ENCODE results near the gene AQP6.

Gene AQP6

GRCh38 chr12:49954863-49955830, 17.6 kb upstream of the AQP6 start:
- CTCF ChIA-PET, result interaction anchor here (1.6 to 4.6 kb wide), 3 partner anchors 9 to 115 kb away, joined by 7 to 36 read pairs (median 16); no protein-coding TSS in a partner anchor
- TF ChIP-seq CTCF (IDR thresholded peaks at IDR 0.05; ENCODE audit: control extremely low read depth, extremely low read depth, low read depth, missing control alignments), result no peak
- DNase-seq (ENCODE audit: extremely low spot score), result no peak
- POLR2A ChIA-PET, result no interaction called here

GRCh38 chr12:49955899-49956662, 16.7 kb upstream of the AQP6 start:
- ChIA-PET POLR2A (no interaction called here), CTCF (interaction anchor here (2.7 to 4.6 kb wide), 2 partner anchors 10 to 115 kb away, joined by 7 to 36 read pairs; no protein-coding TSS in a partner anchor)
- DNase-seq (ENCODE audit: extremely low spot score), result no peak
- no peak for TF ChIP-seq CTCF (IDR thresholded peaks at IDR 0.05; ENCODE audit: control extremely low read depth, extremely low read depth, low read depth, missing control alignments)

GRCh38 chr12:49956663-49957569, 15.8 kb upstream of the AQP6 start:
- TF ChIP-seq CTCF (IDR thresholded peaks at IDR 0.05; ENCODE audit: control extremely low read depth, extremely low read depth, low read depth, missing control alignments), result no peak
- POLR2A ChIA-PET, result no interaction called here
- CTCF ChIA-PET, result interaction anchor here (1.2 to 4.7 kb wide), 5 partner anchors 10 to 114 kb away, joined by 3 to 40 read pairs (median 35); no protein-coding TSS in a partner anchor
- DNase-seq (ENCODE audit: extremely low spot score), result no peak

GRCh38 chr12:49957570-49957967, 15.2 kb upstream of the AQP6 start:
- ChIA-PET POLR2A (no interaction called here), CTCF (interaction anchor here (1.2 to 4.7 kb wide), 5 partner anchors 10 to 113 kb away, joined by 3 to 40 read pairs (median 12); no protein-coding TSS in a partner anchor)
- TF ChIP-seq CTCF (IDR thresholded peaks at IDR 0.05; ENCODE audit: control extremely low read depth, extremely low read depth, low read depth, missing control alignments), result no peak
- no peak for DNase-seq (ENCODE audit: extremely low spot score)

- ChIA-PET CTCF (interaction anchor here (2.0 to 4.7 kb wide), 5 partner anchors 7 to 111 kb away, joined by 7 to 40 read pairs (median 12); no protein-coding TSS in a partner anchor), POLR2A (no interaction called here)
- TF ChIP-seq CTCF (IDR thresholded peaks at IDR 0.05; ENCODE audit: control extremely low read depth, extremely low read depth, low read depth, missing control alignments), result no peak
- no peak for DNase-seq (ENCODE audit: extremely low spot score)
Observed at GRCh38 chr12:49959685-49960473, 12.9 kb upstream of the AQP6 start.
